A673 (cell line): ENCODE results near the gene ERVK3-1. TPM values are rescaled to one million over a fixed set of nuclear protein-coding genes. Genes with fewer than 3 reads are reported as not detected.
"Not testable (repeated sequence)": the region's sequence is repeated elsewhere in the genome, so short reads cannot be mapped to it uniquely, and the experiment has no call there.

ENCODE experiments used
- BruUV-seq: library from RNA; stranded (reverse); fragments of 400-500 nt; replicated peaks from 2 replicates; lab custom pipeline; 2021; lab: Mats Ljungman, UMichigan
- CTCF ChIA-PET: fragments of 300-600 bp; sonication (Branson Sonifier 250); formaldehyde crosslinking; loops from one replicate; lab custom pipeline; 2022; ENCODE audit warnings: antibody characterized with exemption; lab: Charles Lee
- POLR2A ChIA-PET: fragments of 300-600 bp; sonication (Branson Sonifier 250); formaldehyde crosslinking; loops from one replicate; lab custom pipeline; 2022; ENCODE audit warnings: antibody characterized with exemption; ENCODE audit not compliant: low non-redundant PET; lab: Charles Lee
- DNase-seq: peaks from one replicate; pipeline ENCODE4 v3.0.0-alpha.2; 2015; ENCODE audit warnings: low spot score
- H3K27ac ChIP-seq: fragments of 200-600 bp; sonication (generic); 2 replicates; pipeline ENCODE4 v1.5.1; 2016; ENCODE audit warnings: mixed run types, low read depth, mild to moderate bottlenecking, mixed read lengths, antibody characterized with exemption, low read length; ENCODE audit not compliant: poor library complexity, severe bottlenecking
- H3K27me3 ChIP-seq: fragments of 200-600 bp; sonication (generic); replicated peaks from 2 replicates; pipeline ENCODE4 v1.6.1; 2017; ENCODE audit warnings: mixed run types, low read depth, mild to moderate bottlenecking, mixed read lengths, antibody characterized with exemption, low read length; ENCODE audit not compliant: insufficient read depth, poor library complexity
- H3K36me3 ChIP-seq: fragments of 200-600 bp; sonication (generic); 2 replicates; pipeline ENCODE4 v1.6.1; 2016; ENCODE audit warnings: mixed run types, mild to moderate bottlenecking, mixed read lengths, antibody characterized with exemption, low read length; ENCODE audit not compliant: insufficient read depth, poor library complexity, severe bottlenecking
- H3K4me1 ChIP-seq: fragments of 200-600 bp; sonication (generic); 2 replicates; pipeline ENCODE4 v1.6.1; 2017; ENCODE audit warnings: mixed run types, mild to moderate bottlenecking, mixed read lengths, antibody characterized with exemption, low read length; ENCODE audit not compliant: insufficient read depth, poor library complexity, severe bottlenecking
- H3K4me3 ChIP-seq: fragments of 200-600 bp; sonication (generic); 2 replicates; pipeline ENCODE4 v1.5.1; 2016; ENCODE audit warnings: low read depth, mixed run types, mild to moderate bottlenecking, mixed read lengths, low read length; ENCODE audit not compliant: poor library complexity, severe bottlenecking
- H3K9me3 ChIP-seq: fragments of 200-600 bp; sonication (generic); 2 replicates; pipeline ENCODE4 v1.6.1; 2016; ENCODE audit warnings: mixed run types, low read depth, mild to moderate bottlenecking, mixed read lengths, antibody characterized with exemption, low read length; ENCODE audit not compliant: poor library complexity, severe bottlenecking
- CTCF ChIP-seq: fragments of 300-800, 200-600 bp; sonication (generic); conservative IDR thresholded peaks from 2 replicates; pipeline ENCODE4 v1.5.1; 2017; ENCODE audit warnings: low read depth, mild to moderate bottlenecking, antibody characterized with exemption, low read length, moderate library complexity, mixed read lengths
- EZH2 ChIP-seq: fragments of 200-600 bp; sonication (generic); IDR thresholded peaks from 2 replicates; pipeline ENCODE4 v1.6.1; 2017; ENCODE audit warnings: borderline replicate concordance, low read depth, mild to moderate bottlenecking, mixed read lengths, antibody characterized with exemption, low read length; ENCODE audit not compliant: poor library complexity, severe bottlenecking
- intact Hi-C: fragments of 100-400 bp; cut with micrococcal nuclease; formaldehyde crosslinking; loops from one replicate; pipeline ENCODE4 v1.10.0; 2022; ENCODE audit not compliant: unreplicated experiment
- total RNA-seq: library from RNA; stranded (reverse); gene quantifications from 2 replicates; pipeline ENCODE4 v1.2.3, GENCODE V29; 2021

ERVK3-1 gene
- total RNA-seq, 1 experiment from 2014 or later = 77.1 TPM

GRCh38 chr19:58305932-58306323, 751 bp downstream of the ERVK3-1 start:
- Histone ChIP-seq H3K9me3 (no peaks in the 10 kb centered on the region), H3K36me3 (peaks cover 33% of the 10 kb centered on the region), H3K4me1 (peaks cover 8% of the 10 kb centered on the region), H3K4me3 (peak overlapping the region; percentile 83), H3K27me3 (no peaks in the 10 kb centered on the region), H3K27ac (peak overlapping the region; percentile 87)
- BruUV-seq = no TSS peak
- intact Hi-C loops = loop anchor here (2.0 kb wide), 2 partner anchors 27 to 75 kb away; partner anchors contain the start of genes ZNF8 and ZNF837
- POLR2A ChIA-PET = no interaction called here
- CTCF ChIA-PET = no interaction called here
- TF ChIP-seq CTCF = no peak
- TF ChIP-seq EZH2 = no peak
- DNase-seq = no peak

GRCh38 chr19:58307736-58308135, 2.6 kb downstream of the ERVK3-1 start:
- Histone ChIP-seq H3K27me3 (no peaks in the 10 kb centered on the region), H3K36me3 (peaks cover 42% of the 10 kb centered on the region), H3K27ac (no peak overlapping the region), H3K4me1 (peaks cover 8% of the 10 kb centered on the region), H3K9me3 (no peaks in the 10 kb centered on the region), H3K4me3 (no peak overlapping the region)
- no peak for TF ChIP-seq CTCF
- TF ChIP-seq EZH2 = no peak
- intact Hi-C loops = no loop called here
- no peak for DNase-seq
- CTCF ChIA-PET = no interaction called here
- POLR2A ChIA-PET = no interaction called here
- BruUV-seq = no TSS peak

- H3K27me3 ChIP-seq, intact Hi-C loops, H3K4me1 ChIP-seq, H3K27ac ChIP-seq, BruUV-seq, CTCF ChIA-PET, H3K4me3 ChIP-seq, H3K9me3 ChIP-seq, POLR2A ChIA-PET: not testable (repeated sequence)
- peaks cover 62% of the 10 kb centered on the region for H3K36me3 ChIP-seq
- peak; percentile 28; the same call in 1 of the 2 replicates for TF ChIP-seq CTCF
- DNase-seq = peak; percentile 34
Measured at GRCh38 chr19:58310685-58311084, 5.5 kb downstream of the ERVK3-1 start.
